ENCODE measurements around the gene R3HCC1L.

DNA sequence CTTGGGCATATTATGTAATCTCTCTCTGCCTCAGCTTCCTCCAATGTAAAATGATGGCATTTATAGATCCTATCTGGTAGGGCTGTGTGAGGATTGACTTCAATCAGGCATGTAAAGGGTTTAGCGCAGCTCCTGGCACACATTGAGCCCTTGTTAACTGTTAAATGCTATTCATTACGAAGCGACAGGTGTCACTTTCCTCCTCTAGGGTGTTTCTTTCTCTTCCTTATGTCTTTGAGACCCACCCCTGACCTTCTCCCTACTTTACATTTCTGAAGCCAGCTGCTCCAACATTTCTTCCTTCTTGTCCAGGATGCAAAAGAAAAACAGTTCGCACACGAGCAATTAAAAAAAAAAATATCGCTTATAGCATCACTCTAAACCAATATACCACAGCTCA is 5.7 kb upstream of the R3HCC1L start:
- TF ChIP-seq, protein P1, sequence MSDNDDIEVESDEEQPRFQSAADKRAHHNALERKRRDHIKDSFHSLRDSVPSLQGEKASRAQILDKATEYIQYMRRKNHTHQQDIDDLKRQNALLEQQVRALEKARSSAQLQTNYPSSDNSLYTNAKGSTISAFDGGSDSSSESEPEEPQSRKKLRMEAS (IDR thresholded peaks at IDR 0.05): no peak
- TF ChIP-seq RAD21 (conservative IDR thresholded peaks at IDR 0.05 in 1 of 2, IDR thresholded peaks at IDR 0.05 in 1 of 2) (no peak), KDM5A (IDR thresholded peaks at IDR 0.05) (no peak), HOXB13 (CRISPR knock-in tag; IDR thresholded peaks at IDR 0.05; ENCODE audit: low read depth) (no peak), EP300 (IDR thresholded peaks at IDR 0.05) (no peak), BCL3 (IDR thresholded peaks at IDR 0.05) (no peak), POLR2A (IDR thresholded peaks at IDR 0.05; ENCODE audit: low read length) (no peak), MAZ (IDR thresholded peaks at IDR 0.05; ENCODE audit: borderline replicate concordance, low read depth, low read length) (no peak), MYC (IDR thresholded peaks at IDR 0.05; ENCODE audit: borderline replicate concordance, low read length) (no peak), FOSB (CRISPR knock-in tag; IDR thresholded peaks at IDR 0.05) (no peak), POLR2AphosphoS2 (conservative IDR thresholded peaks at IDR 0.05; ENCODE audit: low read length) (no peak), SMC3 (IDR thresholded peaks at IDR 0.05) (no peak), ZNF302 (CRISPR knock-in tag; IDR thresholded peaks at IDR 0.05) (no peak)
- TF ChIP-seq, protein P2, sequence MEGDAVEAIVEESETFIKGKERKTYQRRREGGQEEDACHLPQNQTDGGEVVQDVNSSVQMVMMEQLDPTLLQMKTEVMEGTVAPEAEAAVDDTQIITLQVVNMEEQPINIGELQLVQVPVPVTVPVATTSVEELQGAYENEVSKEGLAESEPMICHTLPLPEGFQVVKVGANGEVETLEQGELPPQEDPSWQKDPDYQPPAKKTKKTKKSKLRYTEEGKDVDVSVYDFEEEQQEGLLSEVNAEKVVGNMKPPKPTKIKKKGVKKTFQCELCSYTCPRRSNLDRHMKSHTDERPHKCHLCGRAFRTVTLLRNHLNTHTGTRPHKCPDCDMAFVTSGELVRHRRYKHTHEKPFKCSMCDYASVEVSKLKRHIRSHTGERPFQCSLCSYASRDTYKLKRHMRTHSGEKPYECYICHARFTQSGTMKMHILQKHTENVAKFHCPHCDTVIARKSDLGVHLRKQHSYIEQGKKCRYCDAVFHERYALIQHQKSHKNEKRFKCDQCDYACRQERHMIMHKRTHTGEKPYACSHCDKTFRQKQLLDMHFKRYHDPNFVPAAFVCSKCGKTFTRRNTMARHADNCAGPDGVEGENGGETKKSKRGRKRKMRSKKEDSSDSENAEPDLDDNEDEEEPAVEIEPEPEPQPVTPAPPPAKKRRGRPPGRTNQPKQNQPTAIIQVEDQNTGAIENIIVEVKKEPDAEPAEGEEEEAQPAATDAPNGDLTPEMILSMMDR (IDR thresholded peaks at IDR 0.05): no peak
